Activated naive CD4-positive, alpha-beta T cell treated with anti-CD3 and anti-CD28 coated beads, Interleukin-2, amount 50 U/mL, for 24 hours (primary cell): ENCODE measurements around the gene C1orf167.

Experiments used
- H3K27ac Mint-ChIP-seq: one replicate; pipeline ENCODE4 v1.8.0; 2021; ENCODE audit warnings: mild to moderate bottlenecking, mixed read lengths
- H3K27me3 Mint-ChIP-seq: one replicate; pipeline ENCODE4 v1.8.0; 2021; ENCODE audit warnings: mixed read lengths
- H3K36me3 Mint-ChIP-seq: one replicate; pipeline ENCODE4 v1.8.0; 2021; ENCODE audit warnings: mixed read lengths
- H3K4me1 Mint-ChIP-seq: one replicate; pipeline ENCODE4 v1.8.0; 2021; ENCODE audit warnings: mixed read lengths
- H3K4me3 Mint-ChIP-seq: one replicate; pipeline ENCODE4 v1.8.0; 2021; ENCODE audit warnings: mild to moderate bottlenecking, mixed read lengths
- H3K9me3 Mint-ChIP-seq: one replicate; pipeline ENCODE4 v1.8.0; 2021; ENCODE audit warnings: mixed read lengths

C1orf167 gene

GRCh38 chr1:11784993-11785769 lies 23.2 kb downstream of the C1orf167 start:
- Mint-ChIP-seq H3K4me1 (peaks cover 3% of the 10 kb centered on the region), H3K4me3 (peak overlapping the region; percentile 42), H3K27ac (no peak overlapping the region), H3K36me3 (no peaks in the 10 kb centered on the region), H3K27me3 (no peaks in the 10 kb centered on the region), H3K9me3 (no peaks in the 10 kb centered on the region)

DNA sequence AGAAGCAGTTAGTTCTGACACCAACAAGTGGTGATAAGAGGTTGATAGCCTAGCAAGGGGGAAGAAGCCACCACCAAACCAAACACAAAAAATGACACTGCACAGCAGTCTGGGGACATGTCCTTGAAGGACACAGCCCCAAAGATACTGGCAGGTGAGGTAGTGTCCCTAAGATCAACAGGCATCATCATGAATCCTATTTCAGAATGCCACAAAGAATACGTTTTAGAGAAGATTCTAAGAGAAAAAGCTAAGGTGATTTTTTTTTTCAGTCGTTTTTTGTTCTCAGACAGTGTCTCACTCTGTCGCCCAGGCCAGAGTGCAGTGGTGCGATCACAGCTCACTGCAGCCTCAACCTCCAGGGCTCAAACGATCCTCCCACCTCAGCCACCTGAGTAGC lies 24.2 kb downstream of the C1orf167 start:
- Mint-ChIP-seq H3K4me3 (no peak overlapping the region), H3K4me1 (peaks cover 3% of the 10 kb centered on the region), H3K27ac (no peak overlapping the region), H3K27me3 (no peaks in the 10 kb centered on the region), H3K36me3 (no peaks in the 10 kb centered on the region), H3K9me3 (no peaks in the 10 kb centered on the region)

GRCh38 chr1:11787251-11787803 lies 25.3 kb downstream of the C1orf167 start:
- H3K9me3 Mint-ChIP-seq: no peaks in the 10 kb centered on the region
- H3K36me3 Mint-ChIP-seq: peaks cover 5% of the 10 kb centered on the region
- no peaks in the 10 kb centered on the region for H3K27me3 Mint-ChIP-seq
- H3K27ac Mint-ChIP-seq: no peak overlapping the region
- H3K4me1 Mint-ChIP-seq: peaks cover 3% of the 10 kb centered on the region
- H3K4me3 Mint-ChIP-seq: no peak overlapping the region

- Mint-ChIP-seq H3K36me3 (peaks cover 5% of the 10 kb centered on the region), H3K9me3 (no peaks in the 10 kb centered on the region), H3K4me3 (no peak overlapping the region), H3K27me3 (no peaks in the 10 kb centered on the region), H3K4me1 (peaks cover 3% of the 10 kb centered on the region), H3K27ac (no peak overlapping the region)
Measured at GRCh38 chr1:11787804-11788436, 25.9 kb downstream of the C1orf167 start.

DNA sequence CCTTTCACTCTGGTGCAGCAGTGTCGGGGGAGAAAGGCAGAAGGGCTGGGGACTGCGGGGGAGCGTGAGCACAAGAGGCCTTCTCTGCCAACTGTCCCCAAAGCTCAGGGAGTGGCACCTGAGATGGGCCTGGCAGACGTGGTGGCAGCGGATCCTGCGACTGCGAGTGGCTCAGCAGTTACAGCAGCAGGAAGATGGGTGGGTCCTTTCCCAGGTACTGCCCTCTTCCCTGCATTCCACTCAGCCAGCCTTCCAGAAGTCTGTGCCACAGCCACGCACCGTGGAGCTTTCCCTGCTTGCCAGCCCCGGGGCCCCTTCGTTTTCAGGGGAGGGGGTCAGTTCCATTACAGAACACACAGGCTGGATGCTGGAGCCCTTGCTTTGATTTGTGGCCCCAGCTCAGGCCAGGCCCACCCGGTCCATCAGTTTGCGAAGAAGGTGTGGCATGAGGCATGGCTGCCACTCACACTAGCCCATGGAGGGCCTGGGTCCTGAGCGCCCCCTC lies 26.6 kb downstream of the C1orf167 start:
- Mint-ChIP-seq H3K27me3 (no peaks in the 10 kb centered on the region), H3K4me3 (no peak overlapping the region), H3K9me3 (no peaks in the 10 kb centered on the region), H3K4me1 (peaks cover 3% of the 10 kb centered on the region), H3K36me3 (peaks cover 5% of the 10 kb centered on the region), H3K27ac (no peak overlapping the region)

DNA sequence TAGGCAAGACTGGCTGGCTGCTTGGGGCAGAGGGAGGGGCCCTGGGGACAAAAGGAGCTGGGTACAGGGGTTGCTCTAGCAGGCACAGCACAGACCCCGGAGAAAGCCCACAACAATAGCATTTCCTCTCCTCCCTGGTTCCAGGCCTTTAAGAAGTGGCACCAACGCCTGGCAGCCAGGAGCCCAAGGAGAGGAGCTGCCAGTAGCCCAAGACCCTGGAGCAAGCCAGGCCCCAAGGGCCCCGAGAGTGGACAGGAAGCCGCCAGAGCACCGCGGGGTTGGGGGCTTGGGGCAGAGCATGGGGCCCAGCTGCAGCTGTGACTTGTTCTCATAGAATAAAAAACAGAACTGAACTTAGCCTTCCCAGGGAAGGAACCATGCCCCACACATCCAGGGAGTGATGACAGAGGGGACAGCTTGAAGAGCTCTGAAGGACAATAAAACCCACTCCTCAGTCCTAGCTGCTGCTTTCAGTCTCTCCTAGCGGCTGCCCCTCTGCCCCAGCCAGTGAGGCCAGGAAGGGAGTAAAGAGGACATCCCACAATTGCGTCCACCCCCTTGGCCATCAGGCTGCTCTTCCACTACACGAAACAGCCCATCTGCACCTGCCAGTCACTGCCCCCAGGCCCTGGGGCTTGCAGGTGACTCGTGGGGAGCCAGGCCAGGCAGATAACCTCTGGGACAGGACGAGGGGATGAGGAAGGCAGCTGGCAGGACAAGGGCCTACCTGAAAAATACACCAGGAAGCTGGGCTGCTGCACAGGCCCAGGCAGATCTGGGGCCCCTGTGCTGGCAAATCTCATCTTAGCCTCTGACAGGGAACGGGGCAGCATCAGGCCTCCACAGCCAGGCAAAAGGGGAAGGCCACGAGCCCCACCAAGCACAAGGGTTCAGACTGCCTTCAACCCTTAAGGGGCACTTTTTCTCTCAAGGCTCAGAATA lies 27.4 kb downstream of the C1orf167 start:
- Mint-ChIP-seq H3K27me3 (no peaks in the 10 kb centered on the region), H3K4me1 (peaks cover 3% of the 10 kb centered on the region), H3K9me3 (no peaks in the 10 kb centered on the region), H3K36me3 (peaks cover 7% of the 10 kb centered on the region), H3K27ac (peak overlapping the region; percentile 59), H3K4me3 (no peak overlapping the region)

- H3K27me3 Mint-ChIP-seq: no peaks in the 10 kb centered on the region
- no peaks in the 10 kb centered on the region for H3K9me3 Mint-ChIP-seq
- H3K4me3 Mint-ChIP-seq: no peak overlapping the region
- peaks cover 9% of the 10 kb centered on the region for H3K36me3 Mint-ChIP-seq
- peaks cover 2% of the 10 kb centered on the region for H3K4me1 Mint-ChIP-seq
- peak overlapping the region; percentile 59 for H3K27ac Mint-ChIP-seq
Measured at GRCh38 chr1:11790101-11790879, 28.3 kb downstream of the C1orf167 start.

DNA sequence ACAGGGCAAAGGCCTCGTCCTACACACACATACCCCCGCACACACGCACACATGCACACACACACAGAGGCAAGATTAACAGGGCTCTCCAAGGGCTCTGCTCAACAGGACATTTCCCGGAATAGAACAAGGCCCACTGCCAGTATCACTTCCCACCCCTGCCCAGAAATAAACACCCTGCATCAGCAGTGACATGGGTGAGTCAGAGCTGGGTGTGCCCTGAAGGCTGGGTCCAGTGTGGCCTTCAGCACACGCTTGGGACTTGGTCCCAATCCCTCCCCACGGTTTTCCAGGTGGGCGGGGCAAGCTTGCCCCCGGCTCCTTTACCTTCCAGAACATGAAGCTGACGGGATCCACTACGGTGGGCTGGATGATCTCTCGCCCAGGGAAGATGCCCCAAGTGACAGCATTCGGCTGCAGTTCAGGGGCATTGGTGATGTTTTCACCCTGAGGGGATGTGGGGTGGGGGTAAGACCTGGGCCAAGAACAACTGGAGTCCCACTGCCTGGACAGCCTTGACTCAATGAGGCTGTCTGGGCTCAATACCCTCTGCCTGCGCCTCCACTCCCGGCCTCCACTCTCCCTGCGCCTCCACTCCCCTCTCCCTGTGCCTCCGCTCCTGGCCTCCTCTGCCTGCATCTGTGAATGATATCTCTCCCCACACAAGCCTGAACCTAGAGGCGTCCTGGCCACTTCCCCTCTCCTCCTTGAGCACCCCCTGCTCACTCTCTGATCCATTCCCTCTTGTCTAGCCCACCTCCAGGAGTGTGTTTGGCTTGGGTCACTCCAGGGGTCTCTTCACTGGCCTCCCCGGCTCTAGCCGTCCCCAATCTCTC lies 29.1 kb downstream of the C1orf167 start:
- Mint-ChIP-seq H3K4me3 (no peak overlapping the region), H3K27me3 (no peaks in the 10 kb centered on the region), H3K27ac (no peak overlapping the region), H3K4me1 (no peaks in the 10 kb centered on the region), H3K36me3 (peaks cover 11% of the 10 kb centered on the region), H3K9me3 (no peaks in the 10 kb centered on the region)

DNA sequence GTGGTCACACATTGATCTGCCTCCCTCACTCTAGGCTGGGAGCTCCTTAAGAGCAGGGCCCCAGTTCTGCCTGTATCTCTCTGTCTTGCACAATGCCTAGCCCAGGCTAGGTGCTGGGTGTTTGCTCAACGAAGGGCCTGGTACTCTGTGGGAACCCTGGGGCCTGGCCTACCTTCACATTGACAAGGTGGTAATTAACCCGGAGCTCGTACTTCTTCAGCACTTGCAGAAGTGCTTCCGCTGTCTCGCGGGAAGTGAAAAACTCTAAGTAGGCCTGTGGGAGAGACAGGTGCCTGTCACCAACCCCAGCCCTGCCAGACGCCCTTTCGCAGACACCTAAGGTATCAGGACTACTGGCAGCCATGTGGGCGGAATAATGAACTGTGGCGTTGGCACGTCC lies 30.1 kb downstream of the C1orf167 start:
- Mint-ChIP-seq H3K4me3 (no peak overlapping the region), H3K27ac (no peak overlapping the region), H3K27me3 (no peaks in the 10 kb centered on the region), H3K9me3 (no peaks in the 10 kb centered on the region), H3K36me3 (peaks cover 11% of the 10 kb centered on the region), H3K4me1 (no peaks in the 10 kb centered on the region)

- Mint-ChIP-seq H3K4me1 (no peaks in the 10 kb centered on the region), H3K9me3 (no peaks in the 10 kb centered on the region), H3K27me3 (no peaks in the 10 kb centered on the region), H3K4me3 (no peak overlapping the region), H3K27ac (no peak overlapping the region), H3K36me3 (peaks cover 11% of the 10 kb centered on the region)
Measured at GRCh38 chr1:11793819-11794218, 31.8 kb downstream of the C1orf167 start.

DNA sequence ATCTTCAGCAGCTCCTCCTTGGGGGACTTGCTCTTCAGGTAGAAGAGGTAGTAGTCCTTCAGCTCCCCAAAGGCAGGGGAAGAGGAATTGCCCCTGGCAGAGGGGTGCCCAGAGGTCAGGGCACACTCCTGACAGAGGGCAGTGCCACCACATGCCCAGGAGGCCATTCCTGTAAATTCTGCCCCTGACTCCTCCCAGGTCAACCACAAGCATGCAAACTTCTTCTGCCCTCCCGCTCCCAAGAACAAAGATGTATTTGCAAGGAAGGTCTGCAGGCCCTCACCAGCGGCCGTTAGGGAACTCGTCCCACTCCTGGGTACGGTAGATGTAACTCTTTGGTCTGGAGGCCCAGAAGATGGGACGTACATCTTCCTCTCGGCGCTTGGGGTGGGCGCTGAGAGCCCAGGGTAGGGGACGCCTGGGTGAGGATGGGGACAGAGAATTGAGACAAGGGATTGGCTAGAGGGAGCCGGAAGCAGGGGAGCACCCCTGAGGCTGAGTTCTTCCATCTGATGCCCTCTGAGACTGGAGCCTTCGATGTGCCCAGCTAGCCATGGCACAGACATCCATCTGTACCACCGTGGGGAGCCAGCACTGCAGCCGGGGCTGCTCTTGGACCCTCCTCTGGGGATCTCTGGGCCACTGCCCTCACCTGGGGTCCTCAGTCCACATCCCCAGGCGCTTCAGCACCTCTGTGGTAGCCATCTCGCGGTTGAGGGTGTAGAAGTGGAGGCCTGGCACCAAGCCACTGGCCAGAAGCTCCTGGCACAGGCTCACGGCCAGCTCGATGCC lies 32.6 kb downstream of the C1orf167 start:
- H3K9me3 Mint-ChIP-seq: no peaks in the 10 kb centered on the region
- H3K27me3 Mint-ChIP-seq: no peaks in the 10 kb centered on the region
- no peaks in the 10 kb centered on the region for H3K4me1 Mint-ChIP-seq
- H3K4me3 Mint-ChIP-seq: no peak overlapping the region
- H3K36me3 Mint-ChIP-seq: peaks cover 11% of the 10 kb centered on the region
- no peak overlapping the region for H3K27ac Mint-ChIP-seq

- Mint-ChIP-seq H3K27ac (no peak overlapping the region), H3K36me3 (peaks cover 11% of the 10 kb centered on the region), H3K4me1 (no peaks in the 10 kb centered on the region), H3K9me3 (no peaks in the 10 kb centered on the region), H3K4me3 (no peak overlapping the region), H3K27me3 (no peaks in the 10 kb centered on the region)
Measured at GRCh38 chr1:11795238-11795890, 33.4 kb downstream of the C1orf167 start.
